Kidney capillary endothelial cell (primary cell): ENCODE data around the gene BTBD9.
"Not testable (repeated sequence)": the region's sequence is repeated elsewhere in the genome, so short reads cannot be mapped to it uniquely, and the experiment has no call there.

Experiments used
- DNase-seq: peaks from one replicate; pipeline ENCODE4 v3.0.0-alpha.2; 2018; ENCODE audit warnings: low spot score

The BTBD9 gene

DNA sequence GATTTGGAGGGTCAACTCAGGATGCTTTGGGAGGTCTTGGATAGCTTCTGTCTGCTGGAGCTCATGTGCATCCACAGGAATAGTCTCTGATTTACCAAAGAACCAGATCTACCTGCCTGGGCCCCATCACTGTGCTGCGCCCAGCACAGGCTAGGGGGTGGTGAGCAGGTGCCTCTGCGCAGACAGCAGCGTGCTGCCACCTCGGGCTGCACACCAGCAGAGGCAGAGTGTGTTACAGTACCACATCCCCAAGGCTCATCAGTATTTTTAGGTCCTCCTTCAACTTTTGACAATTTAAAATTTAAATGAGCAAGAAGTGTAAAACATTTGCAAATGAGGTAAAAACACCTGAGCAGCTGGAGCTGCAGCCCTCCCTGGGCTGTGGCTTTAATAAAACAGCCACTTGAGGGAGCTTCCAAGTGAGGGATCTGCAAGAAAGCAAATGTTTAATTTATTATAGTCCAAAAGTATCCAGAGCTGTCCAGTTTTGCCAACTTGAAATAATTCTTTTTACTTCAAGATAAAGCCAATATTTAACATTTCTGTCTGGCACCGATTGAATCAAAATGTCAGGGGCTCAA, 495.3 kb downstream of the BTBD9 start:
- no peak for DNase-seq

DNA sequence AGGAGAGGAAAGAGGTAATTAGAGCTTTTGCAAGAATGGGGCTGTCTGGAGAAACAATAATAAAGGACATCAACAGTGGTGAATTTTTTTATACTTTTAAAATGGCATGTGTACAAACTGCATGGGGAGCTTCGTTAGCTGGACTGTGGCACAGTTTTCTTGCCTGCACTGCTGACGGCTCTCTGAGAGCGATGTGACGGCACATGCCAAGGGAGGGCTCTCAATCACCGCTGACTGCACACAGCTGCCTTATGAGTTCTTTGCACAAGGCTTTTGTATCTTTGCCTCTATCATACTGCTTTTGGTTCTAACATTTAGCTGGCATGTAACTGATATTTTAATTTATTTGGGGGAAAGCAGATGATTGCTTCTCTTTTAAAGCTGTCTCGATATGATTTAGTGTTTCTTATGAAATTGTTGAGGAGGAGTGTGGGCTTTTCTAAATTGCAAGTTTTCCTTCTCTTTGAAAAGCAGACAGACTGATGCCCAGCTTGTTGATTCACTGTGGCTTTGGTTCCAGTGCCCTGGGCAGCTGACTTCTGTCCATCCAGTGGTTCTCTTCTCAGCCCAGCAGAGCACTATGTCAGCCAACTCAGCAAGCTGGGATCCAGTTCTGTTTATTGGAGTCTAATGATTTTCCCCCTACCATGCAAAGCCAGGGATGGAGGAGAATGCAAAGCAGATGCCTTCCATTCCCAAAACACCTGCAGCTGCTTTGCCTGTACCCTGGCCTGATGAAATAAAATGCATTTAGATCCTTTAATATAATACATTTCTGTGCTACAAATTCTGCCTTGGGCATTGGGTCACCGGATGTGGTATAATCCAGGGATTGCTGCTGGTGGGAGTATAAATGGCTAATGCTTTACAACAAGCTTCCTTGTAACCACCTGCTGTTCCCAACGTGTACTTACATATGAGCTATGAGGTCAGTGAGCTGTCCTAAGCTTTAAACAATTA, 496.3 kb downstream of the BTBD9 start:
- DNase-seq, result no peak

DNA sequence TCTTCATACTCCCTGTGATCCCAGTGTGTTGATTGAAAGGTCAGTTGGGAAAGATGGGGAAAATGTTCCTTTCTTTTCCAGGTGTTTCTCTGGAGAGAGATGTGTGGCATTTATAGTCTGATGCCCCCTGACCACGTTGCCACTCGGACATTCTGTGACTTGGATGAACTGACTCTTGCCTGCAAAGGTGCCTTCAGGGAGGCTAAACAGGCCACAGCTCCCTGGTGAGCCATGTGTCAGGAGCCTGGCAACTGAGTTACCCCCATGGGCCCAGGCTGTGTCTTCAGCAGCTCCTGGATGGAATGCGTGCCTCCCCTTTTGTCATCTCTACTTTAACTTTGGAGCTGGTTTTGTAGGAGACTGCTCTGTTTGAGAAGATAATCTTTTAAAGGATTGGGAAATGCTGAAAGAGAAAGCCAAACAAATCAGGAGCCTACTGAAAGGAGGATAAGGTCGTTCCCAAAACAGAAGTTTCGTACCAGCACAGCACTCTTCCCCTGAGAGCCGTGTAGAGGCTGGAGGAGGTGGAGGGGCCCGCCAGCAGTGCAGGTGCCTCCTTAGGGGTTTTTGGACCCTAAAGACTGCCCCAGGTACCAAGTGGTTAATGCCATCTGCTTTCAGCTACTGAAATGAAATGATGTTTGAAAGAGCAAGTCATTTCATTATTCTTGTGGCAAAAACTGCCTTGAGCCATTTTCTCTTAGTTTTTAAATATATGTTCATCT, 497.4 kb downstream of the BTBD9 start:
- no peak for DNase-seq

DNA sequence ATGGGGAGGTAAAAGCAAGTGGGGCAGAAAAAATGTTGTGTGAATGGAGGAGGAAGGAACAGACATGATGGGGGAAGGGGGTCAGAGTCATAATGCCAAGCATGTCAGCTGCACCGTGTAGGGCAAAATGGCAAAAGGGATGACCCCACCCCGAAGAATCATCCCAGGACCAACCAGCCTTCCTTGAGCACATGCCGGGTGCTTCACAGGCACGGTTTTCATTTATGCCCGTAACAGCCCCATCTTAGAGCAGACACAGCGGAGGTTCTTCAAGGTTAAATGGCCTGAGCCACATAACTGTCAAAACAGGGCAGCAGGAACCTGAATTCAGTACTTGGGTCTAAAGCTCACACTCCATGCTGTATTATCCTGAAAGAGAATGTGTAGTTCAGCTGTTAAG, 498.0 kb downstream of the BTBD9 start:
- no peak for DNase-seq

DNA sequence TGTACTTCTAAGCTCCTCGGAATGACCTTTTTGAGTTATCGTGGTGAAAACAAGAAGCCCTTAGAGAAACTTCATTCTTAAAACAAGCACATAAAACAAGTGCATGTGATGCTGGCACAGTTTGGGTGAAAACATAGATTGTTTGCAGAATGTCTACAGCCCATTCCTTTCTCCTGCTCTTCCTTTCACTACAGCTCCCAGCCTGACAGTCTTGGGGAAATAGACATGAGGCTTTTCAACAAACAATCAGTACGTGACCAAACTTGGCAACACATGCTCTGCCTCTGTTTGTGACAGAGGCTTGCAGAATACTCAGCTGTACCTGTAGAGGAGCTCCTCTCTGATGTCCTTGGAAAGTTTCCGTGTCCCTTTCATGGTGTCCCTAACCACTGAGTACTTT, 498.6 kb downstream of the BTBD9 start:
- DNase-seq, result no peak

DNA sequence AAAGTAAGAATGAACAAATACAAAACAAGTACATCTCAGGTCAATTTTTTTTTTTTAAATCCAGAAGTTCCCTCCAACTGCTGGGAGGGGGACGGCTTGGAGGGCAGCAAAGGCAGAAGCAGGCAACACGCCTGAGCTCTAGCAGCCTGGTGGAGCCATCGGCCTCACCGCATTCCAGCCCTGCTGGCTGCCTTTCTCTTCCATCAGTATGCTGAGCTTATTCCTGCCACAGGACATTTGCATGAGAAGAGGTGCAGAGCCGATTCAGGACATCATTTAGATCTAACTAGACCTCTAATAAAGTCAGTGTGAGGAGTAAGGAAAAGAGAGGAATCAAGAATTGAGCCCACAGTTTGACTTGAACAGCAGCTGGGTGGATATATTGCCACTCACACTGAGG, 501.4 kb downstream of the BTBD9 start:
- DNase-seq, result no peak

- DNase-seq, result no peak
Measured at GRCh38 chr6:38137608-38138265, 502.0 kb downstream of the BTBD9 start.

GRCh38 chr6:38136547-38136946, 503.2 kb downstream of the BTBD9 start:
- DNase-seq, result no peak

DNA sequence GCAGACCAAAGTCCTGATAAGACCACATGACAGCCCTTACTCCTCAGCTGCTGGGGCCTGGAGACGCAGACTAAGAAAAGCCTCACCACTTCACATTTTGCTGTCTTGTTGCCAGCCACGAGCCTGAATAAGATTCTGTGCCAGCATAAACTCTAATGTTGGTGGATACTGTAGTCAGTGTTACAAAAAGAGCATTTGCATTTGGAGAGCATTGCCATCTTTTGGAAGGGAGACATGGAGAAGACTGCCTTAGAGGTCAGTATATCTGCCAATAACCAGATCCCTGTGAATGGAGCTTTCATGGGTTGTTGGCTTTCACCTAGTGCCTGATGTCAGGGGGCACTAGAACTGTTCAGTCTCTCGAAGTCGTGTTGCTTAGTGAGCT, 505.0 kb downstream of the BTBD9 start:
- DNase-seq, result no peak

GRCh38 chr6:38133932-38134703, 505.6 kb downstream of the BTBD9 start:
- DNase-seq, result no peak

DNA sequence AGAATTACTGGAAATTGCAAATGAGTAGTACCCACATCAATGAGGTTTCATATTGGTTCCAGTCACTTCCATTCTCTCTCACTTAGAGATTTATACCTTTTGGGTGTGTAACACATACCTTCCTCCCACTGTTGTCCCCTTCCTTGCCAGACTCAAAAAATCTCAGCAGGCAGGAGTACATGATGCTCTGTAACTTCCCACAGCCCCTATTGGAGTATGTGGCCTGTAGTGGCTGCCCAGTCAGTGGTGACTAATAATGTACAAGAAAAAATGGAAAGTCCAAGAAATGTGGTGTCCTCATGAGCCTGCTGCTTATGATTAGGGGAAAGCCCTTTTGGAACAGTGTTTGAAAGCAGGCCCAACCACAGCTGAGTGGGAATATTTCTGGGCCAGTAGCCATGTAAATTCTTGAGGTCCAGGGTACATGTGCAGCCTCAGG, 508.2 kb downstream of the BTBD9 start:
- no peak for DNase-seq

DNA sequence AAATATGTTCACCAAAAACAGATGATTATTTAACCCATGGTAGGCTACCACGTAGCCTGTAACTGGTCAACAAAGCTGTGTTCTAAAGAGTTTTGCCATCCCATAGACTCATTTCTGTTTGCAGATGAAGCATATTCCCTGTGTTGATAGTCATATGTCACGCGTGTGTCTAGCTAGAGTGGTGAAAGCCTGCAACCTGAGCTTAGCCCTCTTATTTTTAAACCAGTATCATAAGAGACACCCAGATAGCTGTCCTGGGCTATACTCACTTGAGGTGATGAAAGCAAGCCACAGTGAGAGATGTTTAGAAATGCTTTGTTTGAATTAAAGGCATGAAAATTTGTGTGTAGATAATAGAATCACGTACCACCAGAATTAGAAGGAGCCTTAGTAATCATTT, 512.4 kb downstream of the BTBD9 start:
- no peak for DNase-seq

GRCh38 chr6:38124224-38124926, 515.4 kb downstream of the BTBD9 start:
- not testable (repeated sequence) for DNase-seq

DNA sequence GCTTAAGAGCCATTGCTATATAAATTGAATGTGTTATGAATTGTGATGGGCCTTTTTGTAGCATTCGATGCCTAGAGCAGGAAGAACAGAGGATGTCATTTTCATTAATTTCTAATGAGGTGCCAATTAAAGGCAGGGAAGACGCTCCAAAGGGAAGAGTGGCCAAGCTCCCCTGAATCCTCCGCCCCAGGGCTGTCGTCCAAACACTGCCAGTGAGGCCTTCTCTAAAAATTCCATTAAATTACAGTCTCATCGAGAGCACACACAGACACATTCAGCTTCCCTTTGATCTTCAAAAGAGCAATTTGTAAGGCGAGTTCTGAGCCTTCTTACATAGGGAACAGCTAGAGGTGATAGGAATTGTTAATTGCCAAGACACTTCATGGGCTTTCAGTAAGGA, 520.2 kb downstream of the BTBD9 start:
- no peak for DNase-seq

GRCh38 chr6:38118791-38119365, 520.9 kb downstream of the BTBD9 start:
- peak; percentile 62 for DNase-seq
